Esophagus muscularis mucosa (tissue), 4 donors: Measurements from ENCODE around the gene CUX1. TPM values are rescaled to one million over a fixed set of nuclear protein-coding genes. Genes with fewer than 3 reads are reported as not detected.
"Not testable (repeated sequence)": the region's sequence is repeated elsewhere in the genome, so short reads cannot be mapped to it uniquely, and the experiment has no call there.

Experiments used
- DNase-seq: peaks from one replicate; pipeline ENCODE4 v3.0.0-alpha.2; 2017; ENCODE audit errors: extremely low spot score
- H3K27ac ChIP-seq, 4 donors: fragments of 200-600 bp; sonication (generic); replicated peaks in 1 of 4; 1 replicate in 3 of 4; 2 replicates in 1 of 4; pipeline ENCODE4 v1.5.1; 2016 to 2019; ENCODE audit warnings: mild to moderate bottlenecking in 1 of 4
- H3K27me3 ChIP-seq, 4 donors: fragments of 200-600 bp; sonication (generic); one replicate each; pipeline versions ENCODE4 v1.5.1 to v1.6.0; 2016 to 2019
- H3K36me3 ChIP-seq, 4 donors: fragments of 200-600 bp; sonication (generic); one replicate each; pipeline ENCODE4 v1.5.1; 2016 to 2019
- H3K4me1 ChIP-seq, 4 donors: fragments of 200-600 bp; sonication (generic); one replicate each; pipeline ENCODE4 v1.5.1; 2016 to 2019
- H3K4me3 ChIP-seq, 4 donors: fragments of 200-600 bp; sonication (generic); 1 replicate in 2 of 4; 2 replicates in 2 of 4; pipeline ENCODE4 v1.5.1; 2016 to 2019; ENCODE audit warnings: mild to moderate bottlenecking in 4 of 4, moderate library complexity in 1 of 4
- H3K9me3 ChIP-seq, 4 donors: fragments of 200-600 bp; sonication (generic); 1 replicate in 3 of 4; 2 replicates in 1 of 4; pipeline ENCODE4 v1.5.1; 2016 to 2019
- EP300 ChIP-seq: sonication (generic); formaldehyde crosslinking; IDR thresholded peaks from one replicate; pipeline ENCODE4 v1.6.1; 2017; ENCODE audit warnings: antibody characterized with exemption
- POLR2A ChIP-seq: fragments of 450-650 bp; IDR thresholded peaks from one replicate; pipeline ENCODE4 v1.6.1; 2017; ENCODE audit warnings: antibody characterized with exemption, moderate library complexity, mild to moderate bottlenecking, low read depth
- POLR2AphosphoS5 ChIP-seq, 2 donors: sonication (generic); formaldehyde crosslinking; IDR thresholded peaks; one replicate each; pipeline ENCODE4 v1.6.1; 2017; ENCODE audit warnings: antibody characterized with exemption in 2 of 2
- WGBS: methylation state at CpG from one replicate; pipeline ENCODE4 v1.1.5; 2018; 5-methylcytosine and 5-hydroxymethylcytosine counted together
- intact Hi-C: fragments of 100-400 bp; cut with DNase I; formaldehyde crosslinking; loops from one replicate; pipeline ENCODE4 v1.15.1; 2023
- total RNA-seq, 4 donors: library from RNA; depleted of rRNA; stranded (reverse); fragments of >200 nt; gene quantifications; one replicate each; pipeline versions ENCODE4 v1.1.0 to v1.2.1, GENCODE V29; 2016
- TF ChIP-seq, protein P1 (sequence below), 3 experiments: fragments of 200-600 bp in 2 of 3; fragments of 450-650 bp in 1 of 3; sonication (generic) in 2 of 3; IDR thresholded peaks; one replicate each; pipeline ENCODE4 v1.5.1; 2017 to 2019; ENCODE audit warnings: antibody characterized with exemption in 3 of 3, mild to moderate bottlenecking in 2 of 3, moderate library complexity in 1 of 3

CUX1 gene
- total RNA-seq, 4 donors from 2014 or later, result 61.5 to 136 (median 92.3) TPM

DNA sequence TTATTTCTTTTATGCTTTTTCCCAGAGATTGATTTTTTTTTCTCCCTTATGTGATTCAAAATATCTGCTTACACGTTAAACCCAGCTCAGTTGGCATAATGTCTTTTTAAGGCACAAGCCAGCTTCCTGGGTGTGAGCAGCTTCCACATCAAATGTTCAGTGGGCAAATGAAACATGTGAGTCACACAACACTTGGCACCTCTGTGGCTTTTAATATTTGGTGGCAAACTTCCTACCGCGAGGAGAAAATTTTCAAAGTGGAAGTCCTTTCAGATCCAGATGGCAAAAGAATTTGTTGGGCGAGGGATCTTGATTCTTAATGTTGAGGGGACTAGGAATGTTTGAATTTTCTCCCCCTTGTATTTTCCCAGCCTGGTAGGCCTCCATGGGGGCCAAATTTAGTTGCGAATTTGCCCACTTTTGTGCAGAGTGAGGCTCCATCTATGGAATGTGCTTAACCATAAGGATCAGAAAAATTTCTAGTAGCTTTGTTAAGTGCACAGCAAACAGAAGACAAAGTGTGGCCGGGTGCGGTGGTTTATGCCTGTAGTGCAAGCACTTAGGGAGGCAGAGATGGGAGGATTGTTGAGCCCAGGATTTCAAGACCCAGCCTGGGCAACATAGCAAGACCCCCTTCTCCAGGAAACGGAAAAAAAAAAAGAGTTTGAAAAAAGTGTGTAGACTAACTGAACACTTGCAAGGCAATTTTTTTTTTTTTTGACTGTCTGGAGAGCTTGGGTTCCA lies 31.0 kb downstream of the CUX1 start:
- intact Hi-C loops, result no loop called here
- H3K27me3 ChIP-seq, result no peaks in the 10 kb centered on the region
- H3K9me3 ChIP-seq, result no peaks in the 10 kb centered on the region
- H3K27ac ChIP-seq, result no peak overlapping the region
- WGBS, result 89% methylated on average over 8 of the region's 8 CpGs
- no peak for TF ChIP-seq POLR2AphosphoS5 (IDR thresholded peaks at IDR 0.05)
- no peak for DNase-seq
- H3K4me1 ChIP-seq, result peaks cover 0 to 8% (median 5%) of the 10 kb centered on the region in 4 donors
- no peak overlapping the region for H3K4me3 ChIP-seq
- no peaks in the 10 kb centered on the region for H3K36me3 ChIP-seq

DNA sequence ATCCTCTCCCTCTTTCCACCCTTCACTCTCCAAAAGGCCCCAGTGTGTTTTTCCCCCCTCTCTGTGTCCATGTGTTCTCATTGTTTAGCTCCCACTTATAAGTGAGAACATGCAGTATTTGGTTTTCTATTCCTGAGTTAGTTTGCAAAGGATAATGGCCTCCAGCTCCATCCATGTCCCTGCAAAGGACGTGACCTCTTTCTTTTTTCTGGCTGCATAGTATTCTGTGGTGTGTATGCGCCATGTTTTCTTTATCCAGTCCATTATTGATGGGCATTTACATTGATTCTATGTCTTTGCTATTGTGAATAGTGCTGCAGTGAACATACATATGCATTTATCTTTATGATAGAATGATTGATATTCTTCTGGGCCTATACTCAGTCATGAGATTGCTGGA lies 31.9 kb downstream of the CUX1 start:
- DNase-seq, H3K9me3 ChIP-seq, intact Hi-C loops, H3K4me3 ChIP-seq, H3K27me3 ChIP-seq, H3K36me3 ChIP-seq, H3K27ac ChIP-seq: not testable (repeated sequence)
- 100% methylated on average over 2 of the region's 2 CpGs for WGBS
- H3K4me1 ChIP-seq, result peaks cover 0 to 13% (median 7%) of the 10 kb centered on the region in 4 donors

DNA sequence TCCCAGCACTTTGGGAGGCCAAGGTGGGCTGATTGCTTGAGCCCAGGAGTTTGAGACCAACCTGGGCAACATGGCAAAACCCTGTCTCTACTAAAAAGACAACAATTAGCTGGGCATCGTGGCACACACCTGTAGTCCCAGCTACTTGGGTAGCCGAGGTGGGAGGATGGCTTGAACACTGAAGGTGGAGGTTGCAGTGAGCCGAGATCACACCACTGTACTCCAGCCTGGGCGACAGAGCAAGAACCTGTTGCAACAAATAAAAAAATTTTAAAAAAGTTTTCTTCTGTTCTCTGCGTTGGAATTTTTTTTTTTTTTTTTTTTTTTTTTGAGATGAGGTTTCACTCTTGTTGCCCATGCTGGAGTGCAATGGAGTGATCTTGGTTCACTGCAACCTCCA lies 34.9 kb downstream of the CUX1 start:
- not testable (repeated sequence) for H3K36me3 ChIP-seq, H3K27me3 ChIP-seq, DNase-seq, H3K27ac ChIP-seq, H3K9me3 ChIP-seq, H3K4me3 ChIP-seq
- intact Hi-C loops, result loop anchor here (10.0 kb wide), 1 partner anchor 272 kb away; no protein-coding TSS in a partner anchor
- H3K4me1 ChIP-seq, result peaks cover 15 to 42% (median 33%) of the 10 kb centered on the region in 4 donors
- 94% methylated on average over 5 of the region's 5 CpGs for WGBS

DNA sequence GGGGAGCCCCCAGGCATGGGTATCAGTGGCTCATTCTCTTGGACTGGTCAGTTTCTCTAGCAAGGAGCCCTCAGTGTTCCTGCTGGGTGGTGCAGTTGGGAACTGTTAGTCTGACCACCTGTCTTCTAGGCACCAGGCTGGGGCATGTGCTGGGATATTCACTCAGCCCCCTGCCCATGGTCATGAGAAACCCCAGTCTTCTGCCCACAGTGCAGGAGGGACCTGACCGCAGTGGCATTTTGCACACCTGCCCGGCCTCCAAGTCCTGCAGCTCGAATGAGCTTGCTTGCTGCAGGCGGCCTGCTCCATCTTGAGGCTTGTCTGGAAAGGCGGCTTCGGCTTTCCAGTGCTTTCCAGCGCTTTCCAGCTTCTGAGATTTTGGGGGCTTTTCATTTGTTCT lies 36.3 kb downstream of the CUX1 start:
- peaks cover 26 to 52% (median 46%) of the 10 kb centered on the region in 4 donors for H3K4me1 ChIP-seq

DNA sequence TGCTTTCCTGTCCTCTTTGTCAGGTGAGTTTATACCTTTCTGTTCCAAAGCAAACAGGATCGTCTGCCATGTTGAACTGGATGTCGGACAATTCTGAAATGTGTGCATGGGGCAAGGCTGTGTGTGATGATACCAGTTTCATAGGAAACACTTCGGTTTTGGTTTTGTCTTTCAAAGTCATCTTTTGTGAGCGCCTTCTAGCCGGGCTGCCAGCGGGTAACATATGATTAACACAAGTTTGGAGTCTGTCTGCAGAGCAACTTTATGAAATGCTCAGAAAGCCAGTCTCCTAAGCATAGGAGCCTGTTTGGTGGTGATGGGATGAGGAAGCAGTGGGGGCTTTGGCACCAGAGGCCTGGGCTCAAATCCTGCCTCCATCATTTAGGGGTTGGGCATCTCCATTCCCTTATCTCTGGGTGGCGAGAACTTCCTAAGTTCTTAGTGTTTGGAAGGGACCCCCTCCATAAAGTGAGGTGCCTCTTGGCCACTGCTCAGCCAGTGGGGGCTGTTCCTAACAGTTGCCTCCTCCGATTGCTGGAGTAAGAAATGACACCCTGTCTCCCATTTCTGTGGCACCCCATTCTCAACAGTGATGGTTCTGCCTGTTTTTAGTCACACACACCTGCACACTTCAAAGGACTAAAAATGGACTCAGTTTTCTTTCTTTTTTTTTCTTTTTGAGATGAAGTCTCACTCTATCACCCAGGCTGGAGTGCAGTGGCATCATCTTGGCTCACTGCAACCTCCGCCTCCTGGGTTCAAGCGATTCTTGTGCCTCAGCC lies 36.8 kb downstream of the CUX1 start:
- Histone ChIP-seq H3K27ac (no peak overlapping the region), H3K4me1 (peaks cover 31 to 58% (median 52%) of the 10 kb centered on the region in 4 donors), H3K27me3 (no peaks in the 10 kb centered on the region), H3K4me3 (no peak overlapping the region), H3K9me3 (no peaks in the 10 kb centered on the region), H3K36me3 (no peaks in the 10 kb centered on the region)
- no peak for DNase-seq
- WGBS, result 93% methylated on average over 9 of the region's 10 CpGs
- no peak for TF ChIP-seq POLR2A
- no peak for TF ChIP-seq POLR2AphosphoS5 (IDR thresholded peaks at IDR 0.05)
- TF ChIP-seq, protein P1, sequence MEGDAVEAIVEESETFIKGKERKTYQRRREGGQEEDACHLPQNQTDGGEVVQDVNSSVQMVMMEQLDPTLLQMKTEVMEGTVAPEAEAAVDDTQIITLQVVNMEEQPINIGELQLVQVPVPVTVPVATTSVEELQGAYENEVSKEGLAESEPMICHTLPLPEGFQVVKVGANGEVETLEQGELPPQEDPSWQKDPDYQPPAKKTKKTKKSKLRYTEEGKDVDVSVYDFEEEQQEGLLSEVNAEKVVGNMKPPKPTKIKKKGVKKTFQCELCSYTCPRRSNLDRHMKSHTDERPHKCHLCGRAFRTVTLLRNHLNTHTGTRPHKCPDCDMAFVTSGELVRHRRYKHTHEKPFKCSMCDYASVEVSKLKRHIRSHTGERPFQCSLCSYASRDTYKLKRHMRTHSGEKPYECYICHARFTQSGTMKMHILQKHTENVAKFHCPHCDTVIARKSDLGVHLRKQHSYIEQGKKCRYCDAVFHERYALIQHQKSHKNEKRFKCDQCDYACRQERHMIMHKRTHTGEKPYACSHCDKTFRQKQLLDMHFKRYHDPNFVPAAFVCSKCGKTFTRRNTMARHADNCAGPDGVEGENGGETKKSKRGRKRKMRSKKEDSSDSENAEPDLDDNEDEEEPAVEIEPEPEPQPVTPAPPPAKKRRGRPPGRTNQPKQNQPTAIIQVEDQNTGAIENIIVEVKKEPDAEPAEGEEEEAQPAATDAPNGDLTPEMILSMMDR (IDR thresholded peaks at IDR 0.05), result no peak
- TF ChIP-seq EP300, result no peak
- intact Hi-C loops, result loop anchor here (10.0 kb wide), 1 partner anchor 271 kb away; no protein-coding TSS in a partner anchor

More for the DNA sequence above, 36.3 kb downstream of the CUX1 start:
- H3K4me3 ChIP-seq, result no peak overlapping the region
- intact Hi-C loops, result loop anchor here (10.0 kb wide), 1 partner anchor 271 kb away; no protein-coding TSS in a partner anchor
- H3K27ac ChIP-seq, result no peak overlapping the region
- no peak for DNase-seq
- TF ChIP-seq POLR2AphosphoS5 (IDR thresholded peaks at IDR 0.05) (no peak), EP300 (no peak), POLR2A (no peak)
- TF ChIP-seq, protein P1 (IDR thresholded peaks at IDR 0.05), result no peak
- WGBS, result 94% methylated on average over 7 of the region's 7 CpGs
- H3K27me3 ChIP-seq, result no peaks in the 10 kb centered on the region
- H3K36me3 ChIP-seq, result no peaks in the 10 kb centered on the region
- no peaks in the 10 kb centered on the region for H3K9me3 ChIP-seq
